Subcutaneous adipose tissue (tissue), 4 donors: ENCODE measurements around the gene JTB. TPM values are rescaled to one million over a fixed set of nuclear protein-coding genes. Genes with fewer than 3 reads are reported as not detected.

Experiments used
- CTCF ChIP-seq: fragments of 450-650 bp; IDR thresholded peaks from one replicate; pipeline ENCODE4 v1.5.1; 2016; ENCODE audit warnings: low read depth, mild to moderate bottlenecking, control low read depth, antibody characterized with exemption, moderate library complexity
- total RNA-seq, 4 donors: library from RNA; depleted of rRNA; stranded (reverse); fragments of >200 nt; gene quantifications; one replicate each; pipeline ENCODE4 v1.1.0, GENCODE V29; 2016

The JTB gene
- total RNA-seq, 4 donors from 2014 or later, result 183 to 201 (median 198) TPM

- TF ChIP-seq CTCF, result no peak
Observed at GRCh38 chr1:153956997-153957715, 20.3 kb downstream of the JTB start.

GRCh38 chr1:153954826-153955225, 22.6 kb downstream of the JTB start:
- TF ChIP-seq CTCF, result no peak

- TF ChIP-seq CTCF, result no peak
Observed at GRCh38 chr1:153953859-153954365, 23.6 kb downstream of the JTB start.

GRCh38 chr1:153951801-153952200, 25.7 kb downstream of the JTB start:
- no peak for TF ChIP-seq CTCF

- TF ChIP-seq CTCF, result no peak
Observed at GRCh38 chr1:153951183-153951582, 26.3 kb downstream of the JTB start.

DNA sequence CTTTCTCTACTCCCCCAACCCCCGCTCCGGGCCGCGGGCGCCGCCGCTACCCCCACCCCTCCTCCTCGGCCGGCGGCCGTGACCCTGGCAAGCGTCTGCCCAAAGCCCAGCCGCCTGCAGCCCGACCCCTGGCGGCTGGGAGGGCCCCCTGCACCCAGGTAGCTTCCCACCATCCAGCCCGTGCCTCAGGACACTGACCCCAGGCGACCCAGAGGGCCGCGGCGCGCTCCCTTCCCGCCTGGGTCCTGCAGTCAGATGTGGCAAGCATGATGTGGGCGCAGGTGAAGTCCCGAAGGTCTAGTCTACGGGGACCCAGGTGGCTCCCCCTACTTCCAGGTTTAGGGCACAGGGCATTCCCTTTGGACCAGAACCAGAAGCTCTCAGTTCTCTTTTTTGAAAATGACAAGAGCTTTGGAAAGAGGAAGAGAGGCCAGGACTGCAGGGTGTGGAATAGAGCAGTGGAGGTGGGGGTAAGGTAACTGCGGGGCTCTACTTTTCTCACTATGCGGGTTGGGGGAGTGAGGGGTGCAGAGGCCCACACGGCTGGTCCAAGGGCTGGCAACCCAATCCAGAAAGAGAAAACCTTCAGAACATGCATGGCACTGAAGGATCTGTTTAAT, 30.7 kb downstream of the JTB start, which contains the start of gene DENND4B:
DENND4B (minus strand) TSS at position 97 of the 620 bp plus-strand sequence. CDS start 2,344 bp downstream, outside the sequence.
- TF ChIP-seq CTCF, result no peak
